Measurements from ENCODE around the gene CHIC2. TPM values are rescaled to one million over a fixed set of nuclear protein-coding genes. Genes with fewer than 3 reads are reported as not detected.

The CHIC2 gene
- total and polyA plus RNA-seq, 7 donors, result 17.6 to 34.6 (median 22.8) TPM

DNA sequence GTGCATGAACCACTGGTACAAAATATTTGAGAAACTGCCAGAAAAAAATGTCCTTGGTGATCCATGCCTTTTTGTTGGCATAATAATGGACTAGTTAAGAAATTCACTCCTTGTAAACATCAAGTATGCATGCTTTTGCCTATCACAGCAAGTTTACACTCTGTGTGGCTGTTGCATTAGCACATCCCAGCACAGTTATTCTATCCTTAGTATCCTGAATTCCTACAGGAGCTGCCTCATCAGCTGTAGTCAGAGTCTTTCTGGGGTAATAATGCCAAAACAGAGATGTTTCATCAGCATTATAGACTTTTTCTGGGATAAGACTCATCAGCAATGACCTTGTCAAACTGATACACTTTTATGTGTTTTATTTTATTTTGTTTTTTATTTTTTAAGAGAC is 82.8 kb downstream of the CHIC2 start:
- Histone ChIP-seq H3K4me3 (no peak overlapping the region), H3K27ac (no peak overlapping the region), H3K27me3 (no peaks in the 10 kb centered on the region), H3K36me3 (no peaks in the 10 kb centered on the region), H3K4me1 (no peaks in the 10 kb centered on the region), H3K9me3 (no peaks in the 10 kb centered on the region)
- no peak for DNase-seq
- intact Hi-C loops (cut with DNase I), result no loop called here
- TF ChIP-seq POLR2AphosphoS5 (IDR thresholded peaks at IDR 0.05), result no peak
- no peak for TF ChIP-seq POLR2A (IDR thresholded peaks at IDR 0.05)
- no peak for TF ChIP-seq CTCF (IDR thresholded peaks at IDR 0.05)
- TF ChIP-seq EP300 (IDR thresholded peaks at IDR 0.05), result no peak

GRCh38 chr4:53981066-53981465 is 83.3 kb downstream of the CHIC2 start:
- H3K36me3 ChIP-seq, result no peaks in the 10 kb centered on the region
- no peak overlapping the region for H3K4me3 ChIP-seq
- H3K27me3 ChIP-seq, result no peaks in the 10 kb centered on the region
- intact Hi-C loops (cut with DNase I), result no loop called here
- no peak for TF ChIP-seq EP300 (IDR thresholded peaks at IDR 0.05)
- no peak for TF ChIP-seq POLR2AphosphoS5 (IDR thresholded peaks at IDR 0.05)
- no peak for TF ChIP-seq POLR2A (IDR thresholded peaks at IDR 0.05)
- no peak for TF ChIP-seq CTCF (IDR thresholded peaks at IDR 0.05)
- H3K27ac ChIP-seq, result no peak overlapping the region
- no peaks in the 10 kb centered on the region for H3K4me1 ChIP-seq
- 67% methylated on average over 2 of the region's 2 CpGs for WGBS, 2 donors
- H3K9me3 ChIP-seq, result no peaks in the 10 kb centered on the region
- DNase-seq, result no peak

GRCh38 chr4:53974561-53974960 is 89.8 kb downstream of the CHIC2 start:
- no peaks in the 10 kb centered on the region for H3K4me1 ChIP-seq
- intact Hi-C loops (cut with DNase I), result no loop called here
- no peak for DNase-seq
- H3K9me3 ChIP-seq, result no peaks in the 10 kb centered on the region
- TF ChIP-seq EP300 (IDR thresholded peaks at IDR 0.05) (no peak), POLR2AphosphoS5 (IDR thresholded peaks at IDR 0.05) (no peak), POLR2A (IDR thresholded peaks at IDR 0.05) (no peak), CTCF (IDR thresholded peaks at IDR 0.05) (no peak)
- WGBS, 2 donors, result 96 to 97% methylated on average over 2 of the region's 2 CpGs
- H3K27me3 ChIP-seq, result no peaks in the 10 kb centered on the region
- no peak overlapping the region for H3K4me3 ChIP-seq
- H3K27ac ChIP-seq, result no peak overlapping the region
- no peaks in the 10 kb centered on the region for H3K36me3 ChIP-seq

DNA sequence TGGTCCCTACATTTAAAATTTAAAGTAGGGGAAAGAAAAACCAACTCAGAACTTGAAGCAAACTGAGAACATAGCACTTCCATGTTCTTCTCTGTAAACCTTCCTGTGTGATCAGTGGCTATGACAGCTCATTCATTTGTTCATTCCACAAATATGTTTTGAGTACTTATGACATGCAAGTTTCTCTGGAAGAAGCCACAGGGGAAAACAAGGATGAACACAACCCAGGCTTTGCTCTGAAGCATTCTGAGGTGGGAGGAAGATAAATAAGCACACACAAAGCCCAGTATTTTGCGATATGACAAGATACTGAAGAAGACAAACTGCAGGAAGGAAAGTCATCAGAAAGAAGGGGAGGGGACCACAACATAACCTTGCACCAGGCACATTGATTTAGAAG is 96.4 kb downstream of the CHIC2 start:
- Histone ChIP-seq H3K4me1 (no peaks in the 10 kb centered on the region), H3K4me3 (no peak overlapping the region), H3K9me3 (no peaks in the 10 kb centered on the region), H3K27ac (no peak overlapping the region), H3K27me3 (no peaks in the 10 kb centered on the region), H3K36me3 (no peaks in the 10 kb centered on the region)
- WGBS, 2 donors, result 98 to 100% methylated on average over 1 of the region's 1 CpG
- TF ChIP-seq CTCF (IDR thresholded peaks at IDR 0.05), result no peak
- no peak for TF ChIP-seq EP300 (IDR thresholded peaks at IDR 0.05)
- TF ChIP-seq POLR2AphosphoS5 (IDR thresholded peaks at IDR 0.05), result no peak
- no peak for TF ChIP-seq POLR2A (IDR thresholded peaks at IDR 0.05)
- intact Hi-C loops (cut with DNase I), result no loop called here
- no peak for DNase-seq

DNA sequence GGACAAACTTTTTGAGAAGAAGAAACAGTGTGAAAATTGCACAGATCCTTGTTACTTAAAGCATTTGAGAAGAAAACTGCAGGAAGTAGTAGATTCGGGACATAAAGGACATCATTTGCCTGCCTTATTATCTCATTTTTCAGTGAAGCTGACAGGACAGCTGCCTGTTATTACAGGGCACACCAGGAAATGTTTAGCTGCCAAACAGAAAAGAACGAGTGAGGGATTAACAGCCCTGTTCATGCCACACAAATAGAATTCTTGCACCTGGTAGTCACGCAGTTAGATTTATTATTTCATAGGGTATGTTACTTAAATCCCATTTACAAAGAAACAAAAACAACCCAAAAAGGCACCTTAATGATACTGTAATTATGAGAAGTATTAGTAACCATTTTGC is 100.6 kb downstream of the CHIC2 start:
- intact Hi-C loops (cut with DNase I), result no loop called here
- WGBS, 2 donors, result 15 to 57% methylated on average over 3 of the region's 3 CpGs

More for the DNA sequence above, 100.6 kb downstream of the CHIC2 start:
- no peaks in the 10 kb centered on the region for H3K4me1 ChIP-seq
- TF ChIP-seq EP300 (IDR thresholded peaks at IDR 0.05) (no peak), POLR2A (IDR thresholded peaks at IDR 0.05) (no peak), CTCF (IDR thresholded peaks at IDR 0.05) (no peak), POLR2AphosphoS5 (IDR thresholded peaks at IDR 0.05) (no peak)
- no peak overlapping the region for H3K4me3 ChIP-seq
- DNase-seq, result no peak
- no peak overlapping the region for H3K27ac ChIP-seq
- no peaks in the 10 kb centered on the region for H3K36me3 ChIP-seq
- H3K9me3 ChIP-seq, result no peaks in the 10 kb centered on the region
- no peaks in the 10 kb centered on the region for H3K27me3 ChIP-seq
